Bladder microvascular endothelial cell (primary cell): ENCODE results near the gene MFF. TPM values are rescaled to one million over a fixed set of nuclear protein-coding genes. Genes with fewer than 3 reads are reported as not detected.

ENCODE experiments used
- total RNA-seq: library from RNA; depleted of rRNA; stranded (reverse); fragments of >200 nt; gene quantifications from 2 replicates; pipeline ENCODE4 v1.2.3, GENCODE V29; 2014

Gene MFF, protein sequence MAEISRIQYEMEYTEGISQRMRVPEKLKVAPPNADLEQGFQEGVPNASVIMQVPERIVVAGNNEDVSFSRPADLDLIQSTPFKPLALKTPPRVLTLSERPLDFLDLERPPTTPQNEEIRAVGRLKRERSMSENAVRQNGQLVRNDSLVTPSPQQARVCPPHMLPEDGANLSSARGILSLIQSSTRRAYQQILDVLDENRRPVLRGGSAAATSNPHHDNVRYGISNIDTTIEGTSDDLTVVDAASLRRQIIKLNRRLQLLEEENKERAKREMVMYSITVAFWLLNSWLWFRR
- 23.5 and 48.5 TPM in 2 replicates for total RNA-seq

DNA sequence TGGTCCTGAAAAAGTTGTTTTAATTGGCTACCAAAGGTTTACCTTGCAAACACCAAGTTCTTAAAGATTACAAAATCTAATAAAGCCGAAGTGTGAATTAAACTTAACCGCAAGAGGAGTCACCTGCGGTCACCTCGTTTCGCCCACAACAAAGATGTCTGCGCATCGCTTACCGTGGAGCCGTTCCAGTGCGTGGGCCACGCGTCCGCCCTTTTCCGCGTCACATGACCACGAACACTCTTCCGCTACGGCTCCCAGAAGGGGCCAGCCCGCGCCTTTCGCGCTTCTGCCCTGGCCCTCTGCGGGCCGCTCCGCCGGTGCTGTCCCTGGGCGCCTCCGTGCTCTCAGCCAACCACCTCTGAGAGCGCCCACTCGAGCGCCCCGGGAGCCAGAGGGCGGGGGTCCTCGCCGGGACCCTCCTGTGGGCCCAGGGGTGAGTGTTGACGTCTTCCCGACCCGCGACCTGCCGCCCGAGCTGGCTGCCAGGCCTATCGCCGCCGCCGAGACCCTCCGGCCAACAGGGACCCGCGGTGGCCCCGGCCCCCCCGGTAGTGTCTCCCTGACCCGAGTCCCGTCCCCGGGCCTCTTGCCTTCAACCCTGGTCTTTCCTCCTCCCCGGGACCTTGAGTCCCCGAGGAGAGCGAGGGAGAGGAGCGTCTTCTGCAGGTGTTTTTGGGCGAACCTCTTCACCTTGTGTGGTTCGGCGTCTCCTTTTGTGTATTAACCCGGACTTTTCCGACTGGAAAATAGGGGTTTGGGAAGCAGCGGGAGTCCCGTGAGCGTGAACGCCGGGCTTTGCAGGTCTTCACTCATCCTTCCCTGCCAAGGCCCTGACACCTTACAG is at the start of gene MFF:
MFF (plus strand) TSS at position 257 of the 844 bp plus-strand sequence. CDS start 5,415 bp downstream, outside the sequence.

DNA sequence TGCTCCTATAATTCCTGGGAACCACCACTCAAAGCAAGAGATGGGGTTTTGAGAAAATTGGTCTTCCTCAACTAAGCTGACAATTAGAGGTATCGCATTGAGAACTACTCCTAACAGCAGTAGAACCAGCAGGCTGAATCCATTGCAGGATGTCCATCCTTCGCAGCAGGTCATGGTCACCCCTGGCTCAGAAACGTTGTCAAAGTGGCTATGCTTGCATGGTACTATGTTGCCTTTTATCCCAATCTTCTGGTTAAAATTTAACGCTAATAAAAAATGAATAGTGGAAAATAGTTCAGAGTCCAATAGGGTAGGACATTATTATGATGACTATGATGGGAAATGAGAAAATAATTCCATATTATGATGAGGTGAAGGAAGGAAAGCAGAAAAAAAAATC is 54.0 kb downstream of the MFF start, which contains the start of gene TM4SF20:
TM4SF20 (minus strand) TSS at position 212 of the 400 bp plus-strand sequence; CDS start at position 174, 38 bp downstream.

DNA sequence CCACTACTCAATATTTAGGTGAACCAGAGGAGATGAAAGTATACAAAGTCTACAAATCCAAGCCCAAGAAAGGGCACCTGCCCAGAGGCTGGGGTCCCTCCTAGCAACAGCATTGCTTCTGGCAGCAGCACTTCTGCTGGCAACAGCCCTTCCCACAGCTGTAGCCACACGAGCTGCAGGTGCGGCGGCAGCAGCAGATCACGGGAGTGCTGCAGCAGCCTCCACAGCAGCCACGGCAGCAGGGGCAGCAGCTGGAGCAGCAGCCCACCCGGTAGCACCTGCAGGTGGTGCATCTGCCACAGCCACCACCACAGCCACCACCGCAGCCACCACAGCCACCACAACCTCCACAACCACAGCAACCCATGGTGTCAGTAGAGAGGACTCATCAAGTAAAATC is 62.5 kb downstream of the MFF start, which contains the start of gene SCYGR1:
SCYGR1 (minus strand) TSS at position 367 of the 400 bp plus-strand sequence; CDS start at position 367, 0 bp downstream.

Other genes with a start within 250 kb of the MFF start
- under 0.01 TPM in 1 of 2 replicates, not detected in the other for gene COL4A4, start 161.0 kb upstream of the MFF start, total RNA-seq
- not detected in 2 replicates for gene COL4A3, start 160.6 kb upstream of the MFF start, total RNA-seq
- not detected in 2 replicates for gene TM4SF20, start 54.1 kb downstream of the MFF start, total RNA-seq
- not detected in 2 replicates for gene SCYGR1, start 62.7 kb downstream of the MFF start, total RNA-seq
- gene AGFG1, start 146.9 kb downstream of the MFF start, total RNA-seq = 18.6 and 59.1 TPM in 2 replicates